ENCODE data around the gene GOLGA8B.
"Not testable (repeated sequence)": the region's sequence is repeated elsewhere in the genome, so short reads cannot be mapped to it uniquely, and the experiment has no call there.

GOLGA8B gene

DNA sequence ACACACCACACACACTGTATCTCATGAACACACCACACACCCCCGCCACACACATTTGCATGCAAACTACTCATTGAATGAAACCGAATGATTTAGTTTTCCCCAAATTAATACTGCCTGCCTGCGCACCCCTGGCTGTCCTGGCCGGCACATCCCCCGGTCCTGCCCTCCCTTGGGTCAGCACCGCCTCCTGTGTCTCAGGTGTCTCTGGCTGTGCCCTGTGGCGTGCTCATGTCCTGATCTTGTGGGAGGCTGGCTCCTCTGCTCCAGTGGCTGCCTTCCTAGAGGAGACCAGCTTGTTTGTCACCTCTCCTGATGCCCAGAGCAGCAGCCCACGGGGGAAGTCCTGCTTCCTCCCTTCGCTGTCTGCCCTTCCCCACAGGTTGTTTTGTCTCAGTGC lies 28.7 kb downstream of the GOLGA8B start:
- DNase-seq: not testable (repeated sequence)

DNA sequence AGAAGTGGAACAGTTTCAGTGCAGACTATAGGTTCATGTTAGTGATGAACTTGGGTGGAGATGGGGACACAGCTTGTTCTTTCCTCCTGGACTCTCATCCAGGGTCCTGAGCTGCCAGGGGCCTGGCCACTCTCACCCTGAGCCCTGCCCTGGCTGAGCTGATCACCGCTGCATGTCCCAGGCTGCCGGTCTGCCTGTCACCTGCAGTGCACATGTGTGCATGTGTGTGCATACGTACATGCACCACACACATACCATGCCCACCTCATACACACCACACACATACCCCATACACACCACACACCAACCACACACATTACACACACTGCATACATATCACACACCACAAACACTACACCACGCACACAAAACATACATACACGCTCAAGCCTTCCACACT lies 29.3 kb downstream of the GOLGA8B start:
- DNase-seq: not testable (repeated sequence)

DNA sequence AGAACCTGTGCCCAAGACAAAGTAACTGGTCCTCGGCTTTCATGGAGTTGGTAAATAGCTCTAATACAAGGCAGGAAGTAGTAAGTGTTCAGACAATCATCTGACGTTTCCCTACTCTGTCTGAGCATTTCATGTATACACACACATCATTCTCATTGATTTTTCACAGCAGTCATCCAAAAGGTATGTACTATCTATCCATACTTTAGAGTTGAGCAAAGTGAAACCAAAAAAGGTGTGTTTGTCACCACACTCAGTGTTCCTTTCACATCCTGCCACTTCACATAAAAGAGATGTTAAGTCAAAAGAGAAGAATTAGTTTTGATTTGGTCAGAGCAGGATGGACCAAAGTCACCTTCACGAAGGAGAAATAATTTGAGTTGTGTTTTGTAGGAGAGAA lies 33.3 kb downstream of the GOLGA8B start:
- DNase-seq: not testable (repeated sequence)

DNA sequence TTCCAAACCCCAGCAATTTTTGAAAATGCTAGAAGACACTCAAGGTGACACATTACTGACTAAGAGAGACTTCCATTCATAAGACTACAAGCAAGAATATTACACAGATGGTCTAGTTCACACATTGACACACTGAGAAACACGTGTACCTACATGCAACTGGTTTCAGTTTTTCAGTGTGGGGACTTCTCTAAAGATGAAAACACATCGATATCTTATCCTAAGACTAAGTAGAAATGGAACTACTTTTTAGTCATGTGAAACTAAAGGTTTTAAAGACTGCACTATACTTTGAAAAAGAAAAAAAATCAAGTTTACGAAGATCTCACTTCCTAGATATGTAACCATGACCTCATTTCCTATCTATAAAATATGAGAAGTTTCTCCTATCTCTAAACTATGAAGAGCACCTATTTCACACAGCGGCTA lies 34.1 kb downstream of the GOLGA8B start:
- DNase-seq: not testable (repeated sequence)

DNA sequence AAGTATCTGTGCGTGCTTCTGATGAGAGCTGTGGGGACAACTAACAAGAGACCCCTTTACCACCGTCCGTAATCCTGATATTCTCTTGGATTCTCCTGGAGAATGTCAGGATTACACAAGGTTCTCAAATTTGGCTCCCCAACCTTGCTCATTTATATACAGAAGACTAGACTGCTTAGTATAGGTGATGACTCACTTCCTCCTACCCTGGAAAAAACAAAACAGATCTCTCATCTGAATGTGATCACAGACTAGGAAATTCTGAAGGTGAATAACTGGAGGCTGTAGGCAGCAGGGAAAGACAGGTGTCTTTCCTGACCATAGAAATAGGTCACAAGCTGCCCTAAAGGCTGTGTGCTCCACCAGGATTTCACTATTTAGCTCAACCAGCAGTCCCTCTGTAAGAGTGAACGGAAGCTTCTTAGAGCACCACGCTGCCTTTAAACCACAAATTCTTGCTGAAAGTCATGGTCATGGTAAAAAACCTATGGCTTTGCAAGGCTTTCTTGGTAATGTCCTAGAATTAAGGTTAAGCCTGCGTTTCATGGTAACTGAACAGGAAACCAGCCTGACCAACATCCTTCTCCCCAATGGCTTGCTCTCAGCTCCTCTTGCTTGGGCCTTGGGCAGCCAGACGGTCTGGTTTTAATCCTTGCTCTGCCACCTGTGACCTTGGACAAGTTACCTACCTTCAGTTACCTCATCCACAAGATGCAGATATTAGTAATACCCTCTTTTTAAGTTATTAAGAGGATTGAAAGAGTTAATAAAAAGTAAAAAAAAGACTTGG lies 39.4 kb downstream of the GOLGA8B start:
- not testable (repeated sequence) for DNase-seq

DNA sequence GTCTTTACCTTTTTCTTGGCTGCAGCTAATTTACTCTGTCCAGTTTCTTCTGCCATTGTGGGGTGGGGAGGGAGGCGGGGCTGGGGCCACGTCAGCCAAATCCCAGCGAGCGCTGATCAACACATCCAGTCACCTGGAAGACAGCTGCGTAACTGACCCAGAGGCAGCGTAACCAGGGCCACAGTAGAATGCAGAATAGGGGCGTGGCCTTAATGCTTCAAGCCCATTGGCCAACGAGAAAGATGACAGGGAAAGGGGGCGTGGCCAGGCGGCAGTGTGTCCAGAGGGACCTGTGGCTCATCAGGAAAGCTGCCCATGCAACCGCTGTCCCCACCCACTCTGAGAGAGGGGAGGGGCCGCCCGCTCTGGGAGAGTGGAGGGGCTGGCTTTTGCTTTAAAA lies 47.6 kb downstream of the GOLGA8B start:
- DNase-seq: not testable (repeated sequence)

All from suppressor macrophage treated with lipopolysaccharide for 4 hours (primary cell).